GM18520 (cell line): ENCODE data around the gene SHISA7.

ENCODE experiments used
- ATAC-seq: cut with Tn5 transposase; IDR thresholded peaks from one replicate; pipeline ENCODE4 v1.9.1; 2021; ENCODE audit not compliant: unreplicated experiment

Gene SHISA7

GRCh38 chr19:55391191-55391670 is 51.9 kb downstream of the SHISA7 start:
- ATAC-seq: no peak

- no peak for ATAC-seq
Measured at GRCh38 chr19:55390461-55390880, 52.6 kb downstream of the SHISA7 start.

GRCh38 chr19:55389386-55390317 is 53.4 kb downstream of the SHISA7 start:
- ATAC-seq: no peak

- ATAC-seq: no peak
Measured at GRCh38 chr19:55387736-55388497, 55.2 kb downstream of the SHISA7 start.

- no peak for ATAC-seq
Measured at GRCh38 chr19:55386493-55386971, 56.6 kb downstream of the SHISA7 start.

GRCh38 chr19:55385724-55386492 is 57.2 kb downstream of the SHISA7 start, which contains the start of gene RPL28:
TSS of gene RPL28 (plus strand) at chr19:55385932. CDS start at chr19:55386358, 426 bp downstream.
- ATAC-seq: peak; percentile 71

GRCh38 chr19:55384920-55385723 is 58.0 kb downstream of the SHISA7 start:
- ATAC-seq: peak; percentile 45

GRCh38 chr19:55384131-55384919 is 58.8 kb downstream of the SHISA7 start, which contains the start of gene TMEM238:
TSS of gene TMEM238 (minus strand) at chr19:55384292. CDS start at chr19:55384259, 33 bp downstream.
- no peak for ATAC-seq

- ATAC-seq: no peak
Measured at GRCh38 chr19:55383279-55384130, 59.6 kb downstream of the SHISA7 start.

- ATAC-seq: no peak
Measured at GRCh38 chr19:55382522-55383054, 60.5 kb downstream of the SHISA7 start.

- no peak for ATAC-seq
Measured at GRCh38 chr19:55382013-55382412, 61.1 kb downstream of the SHISA7 start.

- no peak for ATAC-seq
Measured at GRCh38 chr19:55379174-55379573, 63.9 kb downstream of the SHISA7 start.
